Lower leg skin (tissue), 3 donors: ENCODE measurements around the gene SI.

Experiments
- POLR2A ChIP-seq, 2 donors: fragments of 450-650 bp; IDR thresholded peaks; one replicate each; pipeline ENCODE4 v1.6.1; 2016 to 2017; ENCODE audit warnings: antibody characterized with exemption in 2 of 2, mild to moderate bottlenecking in 1 of 2, moderate library complexity in 1 of 2
- TF ChIP-seq, protein P1 (sequence below), 3 donors: fragments of 450-650 bp; IDR thresholded peaks; one replicate each; pipeline ENCODE4 v1.5.1; 2016; ENCODE audit warnings: antibody characterized with exemption in 3 of 3, mild to moderate bottlenecking in 3 of 3, moderate library complexity in 2 of 3

DNA sequence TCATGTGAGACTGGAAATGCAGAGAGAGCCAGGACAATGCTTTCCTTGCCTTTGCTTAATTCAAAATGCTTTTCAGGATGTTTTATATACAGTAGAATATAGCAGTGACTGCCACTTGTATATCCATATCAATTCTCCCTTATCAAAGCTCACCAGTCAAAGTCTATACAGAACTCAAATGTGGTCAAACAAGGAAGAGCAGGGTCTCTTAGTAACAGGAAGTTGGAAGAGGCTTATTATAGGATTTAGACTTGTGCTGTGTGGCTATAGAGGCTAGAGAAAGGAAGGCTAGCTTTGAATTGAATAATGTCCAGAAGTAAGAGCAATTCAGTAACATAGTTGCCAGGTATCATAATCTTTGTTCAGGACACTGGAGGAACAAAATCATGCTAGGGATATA is 4.4 kb upstream of the SI start:
- TF ChIP-seq, protein P1, sequence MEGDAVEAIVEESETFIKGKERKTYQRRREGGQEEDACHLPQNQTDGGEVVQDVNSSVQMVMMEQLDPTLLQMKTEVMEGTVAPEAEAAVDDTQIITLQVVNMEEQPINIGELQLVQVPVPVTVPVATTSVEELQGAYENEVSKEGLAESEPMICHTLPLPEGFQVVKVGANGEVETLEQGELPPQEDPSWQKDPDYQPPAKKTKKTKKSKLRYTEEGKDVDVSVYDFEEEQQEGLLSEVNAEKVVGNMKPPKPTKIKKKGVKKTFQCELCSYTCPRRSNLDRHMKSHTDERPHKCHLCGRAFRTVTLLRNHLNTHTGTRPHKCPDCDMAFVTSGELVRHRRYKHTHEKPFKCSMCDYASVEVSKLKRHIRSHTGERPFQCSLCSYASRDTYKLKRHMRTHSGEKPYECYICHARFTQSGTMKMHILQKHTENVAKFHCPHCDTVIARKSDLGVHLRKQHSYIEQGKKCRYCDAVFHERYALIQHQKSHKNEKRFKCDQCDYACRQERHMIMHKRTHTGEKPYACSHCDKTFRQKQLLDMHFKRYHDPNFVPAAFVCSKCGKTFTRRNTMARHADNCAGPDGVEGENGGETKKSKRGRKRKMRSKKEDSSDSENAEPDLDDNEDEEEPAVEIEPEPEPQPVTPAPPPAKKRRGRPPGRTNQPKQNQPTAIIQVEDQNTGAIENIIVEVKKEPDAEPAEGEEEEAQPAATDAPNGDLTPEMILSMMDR (IDR thresholded peaks at IDR 0.05), result no peak
- no peak for TF ChIP-seq POLR2A (IDR thresholded peaks at IDR 0.05)
